Stimulated activated CD8-positive, alpha-beta memory T cell treated with anti-CD3 and anti-CD28 coated beads, Interleukin-4, amount 100 ng/mL, for 48 hours (primary cell): Measurements from ENCODE around the gene MAP1LC3B.

Experiments used
- DNase-seq: peaks from one replicate; pipeline ENCODE4 v3.0.0-alpha.2; 2020

The MAP1LC3B gene

GRCh38 chr16:87435372-87436224 lies 43.5 kb downstream of the MAP1LC3B start:
- DNase-seq, result no peak

- DNase-seq, result peak; percentile 56
Measured at GRCh38 chr16:87436225-87437172, 44.4 kb downstream of the MAP1LC3B start.

GRCh38 chr16:87437327-87437726 lies 45.2 kb downstream of the MAP1LC3B start:
- DNase-seq, result no peak

- no peak for DNase-seq
Measured at GRCh38 chr16:87437911-87438610, 45.9 kb downstream of the MAP1LC3B start.

GRCh38 chr16:87438611-87438985 lies 46.5 kb downstream of the MAP1LC3B start:
- no peak for DNase-seq

- no peak for DNase-seq
Measured at GRCh38 chr16:87439926-87440325, 47.8 kb downstream of the MAP1LC3B start.

- DNase-seq, result no peak
Measured at GRCh38 chr16:87441886-87442580, 49.9 kb downstream of the MAP1LC3B start.

- no peak for DNase-seq
Measured at GRCh38 chr16:87442581-87442966, 50.4 kb downstream of the MAP1LC3B start.

- no peak for DNase-seq
Measured at GRCh38 chr16:87443016-87443415, 50.9 kb downstream of the MAP1LC3B start.

- no peak for DNase-seq
Measured at GRCh38 chr16:87443964-87444363, 51.8 kb downstream of the MAP1LC3B start.

GRCh38 chr16:87445486-87445885 lies 53.4 kb downstream of the MAP1LC3B start:
- no peak for DNase-seq

- DNase-seq, result no peak
Measured at GRCh38 chr16:87446479-87446878, 54.3 kb downstream of the MAP1LC3B start.

- DNase-seq, result no peak
Measured at GRCh38 chr16:87447323-87447722, 55.2 kb downstream of the MAP1LC3B start.

GRCh38 chr16:87448866-87449265 lies 56.7 kb downstream of the MAP1LC3B start:
- no peak for DNase-seq

GRCh38 chr16:87451563-87452210 lies 59.6 kb downstream of the MAP1LC3B start:
- DNase-seq, result no peak

- no peak for DNase-seq
Measured at GRCh38 chr16:87453326-87453725, 61.2 kb downstream of the MAP1LC3B start.
